ENCODE results near the gene BCAP31.
A peak's percentile ranks its signal among the peaks of the same experiment; 100 is the strongest.

The BCAP31 gene

GRCh38 chrX:153657161-153657560, 67.0 kb downstream of the BCAP31 start:
- H3K4me3 ChIP-seq (ENCODE audit: low read depth, low read length): no peak overlapping the region

GRCh38 chrX:153653556-153653955, 70.6 kb downstream of the BCAP31 start:
- no peak for TF ChIP-seq POLR2A (IDR thresholded peaks at IDR 0.05; ENCODE audit: extremely low read depth, insufficient read length)
- TF ChIP-seq MYC (IDR thresholded peaks at IDR 0.05; ENCODE audit: low read depth, low read length): no peak
- no peak for TF ChIP-seq CTCF (IDR thresholded peaks at IDR 0.05; ENCODE audit: low read depth, low read length)

More at GRCh38 chrX:153657161-153657560, 67.0 kb downstream of the BCAP31 start:
- TF ChIP-seq POLR2A (IDR thresholded peaks at IDR 0.05; ENCODE audit: extremely low read depth, insufficient read length) (no peak), MAX (IDR thresholded peaks at IDR 0.05; ENCODE audit: low read depth, low read length) (no peak), CTCF (IDR thresholded peaks at IDR 0.05; ENCODE audit: low read depth, low read length) (no peak)
- no peak for DNase-seq (ENCODE audit: low read depth)

GRCh38 chrX:153651540-153652079, 72.6 kb downstream of the BCAP31 start:
- no peak overlapping the region for H3K4me3 ChIP-seq (ENCODE audit: low read depth, low read length)
- TF ChIP-seq MYC (IDR thresholded peaks at IDR 0.05; ENCODE audit: low read depth, low read length) (no peak), CTCF (IDR thresholded peaks at IDR 0.05; ENCODE audit: low read depth, low read length) (peak; percentile 41)
- peak; percentile 47 for DNase-seq (ENCODE audit: low read depth)

More at GRCh38 chrX:153653556-153653955, 70.6 kb downstream of the BCAP31 start:
- no peak overlapping the region for H3K4me3 ChIP-seq (ENCODE audit: low read depth, low read length)
- DNase-seq (ENCODE audit: low read depth): no peak

- no peak overlapping the region for H3K4me3 ChIP-seq (ENCODE audit: low read depth, low read length)
- no peak for TF ChIP-seq POLR2A (IDR thresholded peaks at IDR 0.05; ENCODE audit: extremely low read depth, insufficient read length)
- no peak for TF ChIP-seq CTCF (IDR thresholded peaks at IDR 0.05; ENCODE audit: low read depth, low read length)
- no peak for TF ChIP-seq MYC (IDR thresholded peaks at IDR 0.05; ENCODE audit: low read depth, low read length)
- TF ChIP-seq MAX (IDR thresholded peaks at IDR 0.05; ENCODE audit: low read depth, low read length): no peak
Measured at GRCh38 chrX:153650959-153651358, 73.2 kb downstream of the BCAP31 start.

More at GRCh38 chrX:153650959-153651358, 73.2 kb downstream of the BCAP31 start:
- no peak for DNase-seq (ENCODE audit: low read depth)
